Activated CD4-positive, alpha-beta T cell treated with anti-CD3 and anti-CD28 coated beads, Interleukin-2, amount 50 U/mL, for 48 hours (primary cell): Measurements from ENCODE around the gene IL1A.

ENCODE experiments used
- DNase-seq, 2 experiments: peaks; one replicate each; pipeline ENCODE4 v3.0.0-alpha.2; 2020

The IL1A gene

DNA sequence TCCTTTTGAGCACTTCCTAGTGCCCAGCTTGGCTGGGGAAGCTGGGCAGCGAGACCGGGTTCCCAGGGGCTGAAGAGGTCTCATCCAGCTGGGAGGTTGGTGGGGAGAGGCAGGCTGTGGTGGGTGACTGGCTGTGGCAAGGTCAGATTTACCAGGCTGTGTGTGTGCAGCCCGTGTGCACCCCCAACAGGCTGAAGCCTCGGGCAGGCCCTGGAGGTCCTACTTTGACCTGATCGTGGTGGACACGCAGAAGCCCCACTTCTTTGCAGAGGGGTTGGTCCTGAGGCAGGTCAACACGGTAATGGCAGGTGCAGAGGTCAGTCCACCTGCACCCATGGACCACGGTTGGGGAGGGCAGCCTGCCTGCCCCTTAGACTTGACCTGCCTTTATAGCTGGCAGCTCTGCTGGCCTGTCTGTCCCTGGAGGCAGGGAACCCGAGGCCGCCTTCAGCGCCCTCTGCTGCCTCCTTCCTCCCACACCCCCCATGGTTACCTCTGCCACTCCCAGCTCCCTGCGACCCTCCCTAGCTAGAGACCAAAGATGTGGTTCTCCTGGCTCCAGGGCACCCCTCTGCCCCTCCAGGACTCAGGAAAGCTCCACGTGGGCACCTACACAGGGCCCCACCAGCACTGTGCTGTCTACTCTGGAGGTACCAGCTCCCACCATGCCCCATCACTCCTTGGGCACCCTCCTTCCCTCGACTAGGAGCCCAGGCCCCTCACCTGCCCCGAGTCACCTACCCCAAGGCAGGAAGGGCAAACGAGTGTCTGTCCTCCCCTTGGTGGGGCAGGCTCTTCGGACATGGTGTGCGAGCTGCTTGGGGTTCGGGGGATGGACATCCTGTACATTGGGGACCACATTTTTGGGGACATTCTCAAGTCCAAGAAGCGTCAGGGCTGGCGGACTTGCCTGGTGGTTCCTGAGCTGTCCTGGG, 59.4 kb downstream of the IL1A start:
- DNase-seq: no peak

DNA sequence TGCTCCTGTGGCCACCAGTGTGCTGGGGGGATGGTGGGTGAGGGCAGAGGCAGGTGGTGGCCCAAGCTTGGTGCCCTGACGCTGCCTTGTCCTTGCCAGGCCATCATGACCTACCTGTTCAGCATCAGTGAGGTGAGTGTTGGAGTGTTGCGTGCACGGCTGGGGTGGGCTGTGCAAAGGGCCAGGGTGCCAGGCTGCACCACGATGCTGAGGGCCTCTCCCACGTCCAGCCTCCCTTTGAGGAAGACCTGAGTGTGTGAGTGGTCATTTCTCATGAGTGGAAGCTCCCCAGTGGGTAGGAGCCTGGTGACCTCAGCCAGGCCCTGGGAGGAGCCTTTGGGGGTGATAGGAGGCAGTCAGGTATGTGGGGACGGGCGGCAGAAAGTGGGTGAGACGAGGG, 60.3 kb downstream of the IL1A start:
- DNase-seq: no peak
